Adrenal gland (tissue), 5 donors: ENCODE measurements around the gene RCAN1.

Experiments
- POLR2A ChIP-seq, 2 donors: fragments of 450-650 bp; IDR thresholded peaks; one replicate each; pipeline ENCODE4 v1.6.1; 2017; ENCODE audit warnings: antibody characterized with exemption in 2 of 2, mild to moderate bottlenecking in 2 of 2, moderate library complexity in 1 of 2
- TF ChIP-seq, protein P1 (sequence below), 6 experiments: fragments of 450-650 bp in 4 of 6; fragments of 200-600 bp in 2 of 6; sonication (generic) in 1 of 6; IDR thresholded peaks; 1 replicate in 5 of 6; 2 replicates in 1 of 6; pipeline versions ENCODE4 v1.5.1 to v1.8.0; 2016 to 2021; ENCODE audit warnings: antibody characterized with exemption in 6 of 6, mild to moderate bottlenecking in 2 of 6, moderate library complexity in 1 of 6
- donor health status: DM: no; HTN: no; CAD: no.

DNA sequence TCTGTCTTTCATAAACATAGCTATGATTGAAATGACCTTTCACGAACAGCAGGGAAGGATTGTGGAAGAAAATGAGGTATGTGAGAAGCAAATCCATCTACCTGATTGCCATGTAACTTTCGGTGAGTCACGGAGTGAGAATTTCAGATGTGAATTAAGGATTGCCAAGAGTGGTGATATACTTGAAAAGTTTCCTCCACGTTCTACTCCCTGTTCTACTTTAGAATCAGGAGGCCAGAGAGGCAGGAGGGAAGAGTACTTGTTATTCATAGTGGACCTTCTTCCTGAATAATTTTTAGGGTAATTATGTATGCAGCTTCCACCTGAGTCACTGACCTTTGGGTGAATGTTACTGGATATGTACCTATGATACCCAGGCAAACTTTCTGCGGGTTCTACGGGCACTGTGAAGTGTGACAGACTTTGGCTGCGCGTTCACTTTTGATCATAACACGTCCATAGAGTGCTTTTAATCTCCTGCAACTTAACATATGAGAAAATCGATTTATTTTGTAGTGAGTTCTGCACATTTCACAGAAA lies 100.3 kb downstream of the RCAN1 start:
- TF ChIP-seq POLR2A (IDR thresholded peaks at IDR 0.05) = no peak
- TF ChIP-seq, protein P1, sequence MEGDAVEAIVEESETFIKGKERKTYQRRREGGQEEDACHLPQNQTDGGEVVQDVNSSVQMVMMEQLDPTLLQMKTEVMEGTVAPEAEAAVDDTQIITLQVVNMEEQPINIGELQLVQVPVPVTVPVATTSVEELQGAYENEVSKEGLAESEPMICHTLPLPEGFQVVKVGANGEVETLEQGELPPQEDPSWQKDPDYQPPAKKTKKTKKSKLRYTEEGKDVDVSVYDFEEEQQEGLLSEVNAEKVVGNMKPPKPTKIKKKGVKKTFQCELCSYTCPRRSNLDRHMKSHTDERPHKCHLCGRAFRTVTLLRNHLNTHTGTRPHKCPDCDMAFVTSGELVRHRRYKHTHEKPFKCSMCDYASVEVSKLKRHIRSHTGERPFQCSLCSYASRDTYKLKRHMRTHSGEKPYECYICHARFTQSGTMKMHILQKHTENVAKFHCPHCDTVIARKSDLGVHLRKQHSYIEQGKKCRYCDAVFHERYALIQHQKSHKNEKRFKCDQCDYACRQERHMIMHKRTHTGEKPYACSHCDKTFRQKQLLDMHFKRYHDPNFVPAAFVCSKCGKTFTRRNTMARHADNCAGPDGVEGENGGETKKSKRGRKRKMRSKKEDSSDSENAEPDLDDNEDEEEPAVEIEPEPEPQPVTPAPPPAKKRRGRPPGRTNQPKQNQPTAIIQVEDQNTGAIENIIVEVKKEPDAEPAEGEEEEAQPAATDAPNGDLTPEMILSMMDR (IDR thresholded peaks at IDR 0.05) = no peak
